H1 (cell line): ENCODE data around the gene OR2A25. TPM values are rescaled to one million over a fixed set of nuclear protein-coding genes. Genes with fewer than 3 reads are reported as not detected.

Source experiments
- CTCF ChIA-PET: fragments of 300-600 bp; sonication (Branson Sonifier 250); formaldehyde crosslinking; loops from one replicate; lab custom pipeline; 2021; ENCODE audit not compliant: partially characterized antibody; lab: Charles Lee
- POLR2A ChIA-PET: fragments of 300-600 bp; sonication (Branson Sonifier 250); formaldehyde crosslinking; loops from one replicate; lab custom pipeline; 2021; ENCODE audit warnings: inconsistent platforms; ENCODE audit not compliant: partially characterized antibody; lab: Charles Lee
- DNase-seq, 2 experiments: peaks; one replicate each; pipeline versions ENCODE4 v3.0.0 to v3.0.0-alpha.2; 2010 to 2022; ENCODE audit warnings: low spot score in 2 of 2, low read depth in 1 of 2, mixed read lengths in 1 of 2
- FAIRE-seq: peaks from 2 replicates; lab custom pipeline; 2011; peaks lifted over from hg19 to GRCh38; lab: Jason Lieb, UNC
- H2AFZ ChIP-seq: 2 replicates; pipeline ENCODE4 v1.8.1; 2012; ENCODE audit warnings: low read length, inconsistent platforms
- H2AK5ac ChIP-seq: 2 replicates; pipeline ENCODE4 v1.6.1; 2013; ENCODE audit warnings: low read depth, low read length
- H2BK120ac ChIP-seq: replicated peaks from 2 replicates; pipeline ENCODE3; 2013; ENCODE audit warnings: low read depth, low read length, inconsistent platforms
- H2BK12ac ChIP-seq: 2 replicates; pipeline ENCODE4 v1.6.1; 2013; ENCODE audit warnings: low read depth, low read length
- H2BK15ac ChIP-seq: 2 replicates; pipeline ENCODE4 v1.6.1; 2013; ENCODE audit warnings: low read length
- H2BK20ac ChIP-seq: 2 replicates; pipeline ENCODE4 v1.6.1; 2013; ENCODE audit warnings: low read length
- H2BK5ac ChIP-seq: 2 replicates; pipeline ENCODE4 v1.6.1; 2013; ENCODE audit warnings: low read depth, low read length
- H3K14ac ChIP-seq: 2 replicates; pipeline ENCODE4 v1.6.1; 2013; ENCODE audit warnings: inconsistent platforms; ENCODE audit not compliant: insufficient read length
- H3K18ac ChIP-seq: 2 replicates; pipeline ENCODE4 v1.6.1; 2013; ENCODE audit warnings: low read length; ENCODE audit errors: extremely low read depth
- H3K23ac ChIP-seq: 2 replicates; pipeline ENCODE4 v1.6.1; 2013; ENCODE audit warnings: inconsistent platforms; ENCODE audit not compliant: insufficient read length
- H3K23me2 ChIP-seq: 2 replicates; pipeline ENCODE4 v1.6.1; 2013; ENCODE audit warnings: low read depth, low read length
- H3K27ac ChIP-seq: 2 replicates; pipeline ENCODE4 v1.6.1; 2011; ENCODE audit warnings: low read depth, low read length, inconsistent platforms
- H3K27me3 ChIP-seq, 4 experiments: replicated peaks in 1 of 4; 1 replicate in 1 of 4; 2 replicates in 3 of 4; pipeline versions ENCODE4 v1.6.1 to v1.8.1; 2011 to 2013; ENCODE audit warnings: low read length in 3 of 4, mild to moderate bottlenecking in 3 of 4, inconsistent platforms in 2 of 4, mixed read lengths in 2 of 4, moderate library complexity in 1 of 4; ENCODE audit not compliant: control insufficient read depth in 3 of 4, insufficient read depth in 3 of 4; ENCODE audit errors: extremely low read depth in 1 of 4
- H3K36me3 ChIP-seq, 4 experiments: 2 replicates each; pipeline versions ENCODE4 v1.6.1 to v1.8.1; 2011 to 2013; ENCODE audit warnings: mild to moderate bottlenecking in 4 of 4, low read length in 3 of 4, moderate library complexity in 2 of 4, control low read depth in 1 of 4, inconsistent platforms in 1 of 4; ENCODE audit not compliant: insufficient read depth in 4 of 4, control insufficient read depth in 2 of 4
- H3K4ac ChIP-seq: replicated peaks from 2 replicates; pipeline ENCODE3; 2013; ENCODE audit warnings: low read length, low read depth, mixed read lengths, inconsistent platforms; ENCODE audit not compliant: insufficient read length
- H3K4me1 ChIP-seq, 4 experiments: replicated peaks in 1 of 4; 1 replicate in 1 of 4; 2 replicates in 3 of 4; pipeline versions ENCODE4 v1.6.1 to v1.8.1; 2011 to 2013; ENCODE audit warnings: low read length in 3 of 4, inconsistent platforms in 2 of 4, mixed read lengths in 1 of 4; ENCODE audit not compliant: insufficient read depth in 4 of 4, control insufficient read depth in 3 of 4
- H3K4me2 ChIP-seq, 2 experiments: 2 replicates each; pipeline versions ENCODE4 v1.6.1 to v1.8.1; 2011 to 2013; ENCODE audit warnings: low read depth in 2 of 2, low read length in 2 of 2, control low read depth in 1 of 2, inconsistent platforms in 1 of 2, mild to moderate bottlenecking in 1 of 2; ENCODE audit not compliant: insufficient read depth in 1 of 2
- H3K4me3 ChIP-seq, 4 experiments: fragments of 200-600, 300-600 bp in 1 of 4; sonication (generic), shearing (Covaris generic), sonication (Bioruptor Twin) in 1 of 4; 2 replicates each; pipeline versions ENCODE4 v1.5.1 to v1.8.1; 2011 to 2016; ENCODE audit warnings: low read length in 4 of 4, low read depth in 3 of 4, control low read depth in 2 of 4, inconsistent platforms in 2 of 4, mild to moderate bottlenecking in 2 of 4, mixed read lengths in 1 of 4, moderate library complexity in 1 of 4; ENCODE audit not compliant: insufficient read depth in 2 of 4; ENCODE audit errors: extremely low read depth in 1 of 4
- H3K56ac ChIP-seq: replicated peaks from 2 replicates; pipeline ENCODE3; 2013; ENCODE audit warnings: low read depth, mild to moderate bottlenecking, mixed read lengths, low read length, inconsistent platforms; ENCODE audit not compliant: insufficient read length
- H3K79me1 ChIP-seq: 2 replicates; pipeline ENCODE4 v1.6.1; 2013; ENCODE audit warnings: low read depth, low read length, control low read depth
- H3K79me2 ChIP-seq, 2 experiments: 2 replicates each; pipeline versions ENCODE4 v1.6.1 to v1.8.1; 2012 to 2013; ENCODE audit warnings: low read length in 2 of 2, mild to moderate bottlenecking in 2 of 2, inconsistent platforms in 1 of 2; ENCODE audit not compliant: insufficient read depth in 2 of 2, control insufficient read depth in 1 of 2
- H3K9ac ChIP-seq, 4 experiments: replicated peaks in 1 of 4; 1 replicate in 1 of 4; 2 replicates in 3 of 4; pipeline versions ENCODE4 v1.6.1 to v1.8.1; 2011 to 2013; ENCODE audit warnings: low read depth in 3 of 4, low read length in 3 of 4, control low read depth in 2 of 4, mild to moderate bottlenecking in 2 of 4, moderate library complexity in 2 of 4, inconsistent platforms in 1 of 4; ENCODE audit errors: extremely low read depth in 1 of 4
- H3K9me3 ChIP-seq, 2 experiments: 2 replicates each; pipeline versions ENCODE4 v1.6.1 to v1.8.1; 2012 to 2013; ENCODE audit warnings: mild to moderate bottlenecking in 2 of 2, moderate library complexity in 2 of 2, control low read depth in 1 of 2, inconsistent platforms in 1 of 2, low read depth in 1 of 2, low read length in 1 of 2, mixed read lengths in 1 of 2; ENCODE audit not compliant: insufficient read depth in 2 of 2
- H4K20me1 ChIP-seq, 2 experiments: replicated peaks in 1 of 2; 2 replicates each; pipeline versions ENCODE3 to v1.8.1; 2011 to 2013; ENCODE audit warnings: inconsistent platforms in 2 of 2, low read length in 2 of 2, mild to moderate bottlenecking in 1 of 2; ENCODE audit not compliant: insufficient read depth in 2 of 2, control insufficient read depth in 1 of 2
- H4K5ac ChIP-seq: 2 replicates; pipeline ENCODE4 v1.6.1; 2013; ENCODE audit warnings: low read length, low read depth, mixed read lengths, inconsistent platforms; ENCODE audit not compliant: insufficient read length
- H4K8ac ChIP-seq: 2 replicates; pipeline ENCODE4 v1.8.0; 2013; ENCODE audit warnings: mild to moderate bottlenecking, moderate library complexity, low read length, inconsistent platforms; ENCODE audit not compliant: insufficient read depth; ENCODE audit errors: extremely low read depth
- H4K91ac ChIP-seq: replicated peaks from 2 replicates; pipeline ENCODE3; 2013; ENCODE audit warnings: low read length, mixed read lengths, inconsistent platforms; ENCODE audit not compliant: insufficient read length
- WGBS, 2 experiments: shearing (Covaris generic) in 1 of 2; methylation state at CpG; one replicate each; pipeline versions ENCODE4 v1.1.6 to v1.1.7; 2013 to 2015; ENCODE audit warnings: low lambda C conversion rate in 2 of 2, mixed read lengths in 2 of 2, inconsistent platforms in 1 of 2, low coverage in 1 of 2, missing lambda C conversion rate in 1 of 2; ENCODE audit not compliant: insufficient replicate concordance in 2 of 2, insufficient coverage in 1 of 2, insufficient read length in 1 of 2; ENCODE audit errors: extremely low coverage in 1 of 2, missing lambda C conversion rate in 1 of 2; 5-methylcytosine and 5-hydroxymethylcytosine counted together
- polyA plus RNA-seq, 7 experiments: library from polyadenylated mRNA; depleted of rRNA in 3 of 7; stranded (reverse) in 5 of 7; unstranded in 2 of 7; fragments of >200 nt in 5 of 7; fragments of 200-250 nt in 2 of 7; gene quantifications; 1 replicate in 5 of 7; 2 replicates in 1 of 7; 4 replicates in 1 of 7; pipeline versions ENCODE4 v1.2.1 to v1.2.3, GENCODE V29; 2011 to 2013; ENCODE audit warnings: missing spikeins in 2 of 7, mixed read lengths in 2 of 7
- total RNA-seq: library from RNA; stranded (reverse); fragmentation: NEBNext Ultra II Directional; extraction: Animal tissue kit (Norgen Biotek cat#: 25700); gene quantifications from 2 replicates; pipeline ENCODE4 v1.2.1, GENCODE V29; 2021

The OR2A25 gene
- total and polyA plus RNA-seq, 2 of the 8 experiments (the other 6 are each of a cell fraction or from before 2014, with no cell fraction given), result not detected

- H3K9me3 ChIP-seq, result no peaks in the 10 kb centered on the region
- H3K4me1 ChIP-seq, result no peaks in the 10 kb centered on the region
- no peak overlapping the region for H2BK12ac ChIP-seq
- no peak overlapping the region for H3K18ac ChIP-seq
- FAIRE-seq (no peak), DNase-seq (no peak)
- no peaks in the 10 kb centered on the region for H3K27me3 ChIP-seq
- H3K56ac ChIP-seq, result no peak overlapping the region
- H3K4me2 ChIP-seq, result no peak overlapping the region
- no peak overlapping the region for H4K5ac ChIP-seq
- ChIA-PET CTCF (interaction anchor here (1.3 kb wide), 1 partner anchor 24 kb away, joined by 4 read pairs; no protein-coding TSS in a partner anchor), POLR2A (no interaction called here)
- H4K8ac ChIP-seq, result no peak overlapping the region
- no peak overlapping the region for H2BK15ac ChIP-seq
- no peak overlapping the region for H2BK120ac ChIP-seq
- H3K23me2 ChIP-seq, result no peaks in the 10 kb centered on the region
- H3K79me2 ChIP-seq, result no peaks in the 10 kb centered on the region
- H2AK5ac ChIP-seq, result no peak overlapping the region
- no peak overlapping the region for H2BK20ac ChIP-seq
- H3K14ac ChIP-seq, result no peak overlapping the region
- H3K36me3 ChIP-seq, result no peaks in the 10 kb centered on the region
- H4K91ac ChIP-seq, result no peak overlapping the region
- WGBS, 2 experiments, result 85% methylated on average over 1 of the region's 1 CpG; no CpG with 5 or more reads in 1 of the 2 experiments
- no peak overlapping the region for H2BK5ac ChIP-seq
- no peak overlapping the region for H2AFZ ChIP-seq
- H3K79me1 ChIP-seq, result no peaks in the 10 kb centered on the region
- H3K4ac ChIP-seq, result no peak overlapping the region
- no peak overlapping the region for H3K9ac ChIP-seq
- no peak overlapping the region for H3K27ac ChIP-seq
- H3K23ac ChIP-seq, result no peak overlapping the region
- no peaks in the 10 kb centered on the region for H4K20me1 ChIP-seq
- no peak overlapping the region for H3K4me3 ChIP-seq
Measured at GRCh38 chr7:144087230-144087629, 17.6 kb downstream of the OR2A25 start.
